ENCODE data around the gene MSN.
"Not testable (repeated sequence)": the region's sequence is repeated elsewhere in the genome, so short reads cannot be mapped to it uniquely, and the experiment has no call there.

MSN gene

GRCh38 chrX:65635378-65635777 is 32.1 kb upstream of the MSN start:
- CTCF ChIA-PET = interaction anchor here (1.0 kb wide), 1 partner anchor 30 kb away, joined by 3 read pairs; no protein-coding TSS in a partner anchor
- POLR2A ChIA-PET = no interaction called here

GRCh38 chrX:65635822-65636221 is 31.6 kb upstream of the MSN start:
- POLR2A ChIA-PET = no interaction called here
- CTCF ChIA-PET = interaction anchor here (0.5 to 1.0 kb wide), 2 partner anchors 30 to 1540 kb away, joined by 3 read pairs; no protein-coding TSS in a partner anchor

More at GRCh38 chrX:65635378-65635777, 32.1 kb upstream of the MSN start:
- H3K27ac ChIP-seq (ENCODE audit: extremely low read depth, low read depth, low read length) = no peak overlapping the region
- no peaks in the 10 kb centered on the region for H3K4me1 ChIP-seq (ENCODE audit: control insufficient read depth, insufficient read depth, low read length)
- H3K4me3 ChIP-seq (ENCODE audit: low read depth, low read length) = no peak overlapping the region
- no peaks in the 10 kb centered on the region; the same call in 1 of the 2 replicates for H3K9me3 ChIP-seq (ENCODE audit: control insufficient read depth, insufficient read depth, low read depth, low read length)
- H3K36me3 ChIP-seq (ENCODE audit: control insufficient read depth in 2 of 2, insufficient read depth in 1 of 2, low read length in 2 of 2) = no peaks in the 10 kb centered on the region
- TF ChIP-seq ZNF701 (tag by site-specific recombination; IDR thresholded peaks at IDR 0.05) (no peak), ZNF518A (tag by site-specific recombination; conservative IDR thresholded peaks at IDR 0.05; ENCODE audit: low read depth) (no peak), ZNF785 (tag by site-specific recombination; IDR thresholded peaks at IDR 0.05) (no peak), ZNF223 (tag by site-specific recombination; IDR thresholded peaks at IDR 0.05) (no peak), RBAK (tag by site-specific recombination; IDR thresholded peaks at IDR 0.05) (no peak), ZBTB49 (tag by site-specific recombination; IDR thresholded peaks at IDR 0.05; ENCODE audit: low read depth) (no peak)

GRCh38 chrX:65636261-65636660 is 31.2 kb upstream of the MSN start:
- H3K4me3 ChIP-seq (ENCODE audit: low read depth, low read length); POLR2A ChIA-PET; H3K9me3 ChIP-seq (ENCODE audit: control insufficient read depth, insufficient read depth, low read depth, low read length); H3K4me1 ChIP-seq (ENCODE audit: control insufficient read depth, insufficient read depth, low read length); H3K27ac ChIP-seq (ENCODE audit: extremely low read depth, low read depth, low read length); H3K36me3 ChIP-seq (ENCODE audit: control insufficient read depth in 2 of 2, insufficient read depth in 1 of 2, low read length in 2 of 2): not testable (repeated sequence)
- CTCF ChIA-PET = interaction anchor here (0.5 kb wide), 1 partner anchor 1540 kb away, joined by 3 read pairs; no protein-coding TSS in a partner anchor

More at GRCh38 chrX:65635822-65636221, 31.6 kb upstream of the MSN start:
- no peak for TF ChIP-seq ZNF302 (tag by site-specific recombination; IDR thresholded peaks at IDR 0.05; ENCODE audit: low read depth)
- TF ChIP-seq ZNF266 (tag by site-specific recombination; IDR thresholded peaks at IDR 0.05; ENCODE audit: low read depth) = no peak
- no peak for TF ChIP-seq ZNF148 (tag by site-specific recombination; IDR thresholded peaks at IDR 0.05; ENCODE audit: borderline replicate concordance)
- TF ChIP-seq ZNF221 (tag by site-specific recombination; IDR thresholded peaks at IDR 0.05; ENCODE audit: borderline replicate concordance) = no peak
- H3K36me3 ChIP-seq (ENCODE audit: control insufficient read depth in 2 of 2, insufficient read depth in 1 of 2, low read length in 2 of 2) = no peaks in the 10 kb centered on the region
- no peak overlapping the region for H3K27ac ChIP-seq (ENCODE audit: extremely low read depth, low read depth, low read length)
- no peaks in the 10 kb centered on the region for H3K4me1 ChIP-seq (ENCODE audit: control insufficient read depth, insufficient read depth, low read length)
- no peaks in the 10 kb centered on the region for H3K9me3 ChIP-seq (ENCODE audit: control insufficient read depth, insufficient read depth, low read depth, low read length)
- H3K4me3 ChIP-seq (ENCODE audit: low read depth, low read length) = no peak overlapping the region
